Tibial artery (tissue), 4 donors: ENCODE results near the gene MAP7.

Source experiments
- DNase-seq, 2 donors: peaks; one replicate each; pipeline ENCODE4 v3.0.0-alpha.2; 2019
- H3K27ac ChIP-seq, 2 donors: fragments of 200-600 bp; sonication (generic) in 1 of 2; 1 replicate in 1 of 2; 2 replicates in 1 of 2; pipeline ENCODE4 v1.5.1; 2018 to 2019; ENCODE audit warnings: mild to moderate bottlenecking in 1 of 2
- H3K27me3 ChIP-seq, 2 donors: fragments of 200-600 bp; sonication (generic) in 1 of 2; one replicate each; pipeline versions ENCODE4 v1.5.1 to v1.6.0; 2016 to 2019
- H3K36me3 ChIP-seq, 3 donors: fragments of 200-600 bp; sonication (generic) in 2 of 3; one replicate each; pipeline ENCODE4 v1.5.1; 2016 to 2019; ENCODE audit warnings: mild to moderate bottlenecking in 2 of 3
- H3K4me1 ChIP-seq, 4 donors: fragments of 200-600 bp; sonication (generic) in 2 of 4; 1 replicate in 3 of 4; 2 replicates in 1 of 4; pipeline ENCODE4 v1.5.1; 2016 to 2019
- H3K4me3 ChIP-seq, 2 donors: fragments of 200-600 bp; sonication (generic) in 1 of 2; 1 replicate in 1 of 2; 2 replicates in 1 of 2; pipeline ENCODE4 v1.5.1; 2018 to 2019; ENCODE audit warnings: mild to moderate bottlenecking in 2 of 2
- H3K9me3 ChIP-seq, 3 donors: fragments of 200-600 bp; sonication (generic) in 1 of 3; one replicate each; pipeline ENCODE4 v1.5.1; 2016 to 2019
- intact Hi-C: fragments of 100-400 bp; cut with DNase I; formaldehyde crosslinking; loops from one replicate; pipeline ENCODE4 v1.15.0; 2023; ENCODE audit warnings: low total_unique reads
- TF ChIP-seq, protein P1 (sequence below), 2 experiments: fragments of 200-600 bp in 1 of 2; fragments of 450-650 bp in 1 of 2; IDR thresholded peaks; one replicate each; pipeline ENCODE4 v1.5.1; 2017 to 2019; ENCODE audit warnings: antibody characterized with exemption in 2 of 2, mild to moderate bottlenecking in 1 of 2, moderate library complexity in 1 of 2

The MAP7 gene

DNA sequence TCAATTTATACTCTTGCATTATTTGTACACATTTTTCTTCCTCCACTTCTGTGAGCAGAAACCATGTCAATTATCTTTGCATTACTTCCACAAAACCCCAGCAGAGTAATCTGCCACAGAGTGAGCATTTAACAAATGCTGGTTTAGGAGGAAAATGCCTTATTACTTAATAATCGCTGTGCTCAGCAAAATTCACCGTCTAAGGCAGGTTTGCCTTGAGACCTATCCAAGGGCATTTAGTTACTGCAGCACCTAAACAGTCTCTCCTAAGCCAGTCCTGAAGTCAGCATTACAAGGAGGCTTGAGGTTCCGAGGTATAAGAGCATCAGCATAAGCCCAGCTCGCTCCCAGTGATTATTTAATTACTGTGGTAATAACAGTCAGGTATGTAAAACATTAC, 28.3 kb downstream of the MAP7 start:
- Histone ChIP-seq H3K4me3 (no peak overlapping the region), H3K4me1 (peaks cover 0 to 6% (median 3%) of the 10 kb centered on the region in 4 donors), H3K27me3 (no peaks in the 10 kb centered on the region), H3K9me3 (no peaks in the 10 kb centered on the region), H3K36me3 (no peaks in the 10 kb centered on the region), H3K27ac (no peak overlapping the region)
- DNase-seq = no peak
- TF ChIP-seq, protein P1, sequence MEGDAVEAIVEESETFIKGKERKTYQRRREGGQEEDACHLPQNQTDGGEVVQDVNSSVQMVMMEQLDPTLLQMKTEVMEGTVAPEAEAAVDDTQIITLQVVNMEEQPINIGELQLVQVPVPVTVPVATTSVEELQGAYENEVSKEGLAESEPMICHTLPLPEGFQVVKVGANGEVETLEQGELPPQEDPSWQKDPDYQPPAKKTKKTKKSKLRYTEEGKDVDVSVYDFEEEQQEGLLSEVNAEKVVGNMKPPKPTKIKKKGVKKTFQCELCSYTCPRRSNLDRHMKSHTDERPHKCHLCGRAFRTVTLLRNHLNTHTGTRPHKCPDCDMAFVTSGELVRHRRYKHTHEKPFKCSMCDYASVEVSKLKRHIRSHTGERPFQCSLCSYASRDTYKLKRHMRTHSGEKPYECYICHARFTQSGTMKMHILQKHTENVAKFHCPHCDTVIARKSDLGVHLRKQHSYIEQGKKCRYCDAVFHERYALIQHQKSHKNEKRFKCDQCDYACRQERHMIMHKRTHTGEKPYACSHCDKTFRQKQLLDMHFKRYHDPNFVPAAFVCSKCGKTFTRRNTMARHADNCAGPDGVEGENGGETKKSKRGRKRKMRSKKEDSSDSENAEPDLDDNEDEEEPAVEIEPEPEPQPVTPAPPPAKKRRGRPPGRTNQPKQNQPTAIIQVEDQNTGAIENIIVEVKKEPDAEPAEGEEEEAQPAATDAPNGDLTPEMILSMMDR (IDR thresholded peaks at IDR 0.05) = no peak
- intact Hi-C loops = no loop called here

DNA sequence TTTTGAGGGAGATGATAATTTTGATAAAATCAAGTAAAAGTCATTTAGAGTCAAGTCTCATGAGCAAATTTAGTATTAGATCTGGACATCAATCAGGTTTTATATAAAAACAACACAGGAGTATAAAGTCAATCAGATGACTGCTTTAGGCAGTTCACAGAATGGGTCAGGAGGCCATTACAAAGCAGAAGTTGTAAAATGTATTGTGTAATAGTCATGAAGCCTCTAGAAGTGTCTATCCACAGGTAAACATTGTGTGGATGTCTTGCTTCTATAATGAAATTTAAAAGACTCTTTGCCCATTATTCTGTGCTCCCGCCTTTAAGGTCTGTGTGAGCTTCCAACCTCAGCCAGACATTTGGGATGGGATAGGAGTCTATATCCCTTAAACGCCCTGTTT, 28.8 kb downstream of the MAP7 start:
- TF ChIP-seq, protein P1 (IDR thresholded peaks at IDR 0.05) = no peak
- Histone ChIP-seq H3K36me3 (no peaks in the 10 kb centered on the region), H3K9me3 (no peaks in the 10 kb centered on the region), H3K27ac (no peak overlapping the region), H3K4me1 (peaks cover 0 to 3% (median 2%) of the 10 kb centered on the region in 4 donors), H3K4me3 (no peak overlapping the region), H3K27me3 (no peaks in the 10 kb centered on the region)
- no peak for DNase-seq
- intact Hi-C loops = no loop called here

DNA sequence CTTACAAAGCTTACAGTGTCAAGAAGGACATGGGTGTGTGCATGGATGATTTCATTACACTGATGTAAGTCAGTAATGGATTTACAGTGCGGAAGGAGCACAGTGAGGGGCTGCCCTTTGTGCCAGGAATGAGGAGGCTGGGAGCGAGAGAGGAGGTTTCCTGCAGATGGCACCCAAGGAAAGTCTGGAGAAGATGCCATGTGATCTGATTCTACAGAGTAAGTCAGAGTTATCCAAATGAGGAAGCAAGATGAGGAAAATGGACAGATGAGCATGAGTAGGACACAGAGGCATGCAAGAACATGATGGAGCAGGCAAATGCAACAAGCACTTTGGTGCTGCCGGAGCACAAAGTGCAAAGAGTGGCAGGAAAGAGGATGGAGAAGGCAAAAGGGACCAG, 29.7 kb downstream of the MAP7 start:
- Histone ChIP-seq H3K9me3 (no peaks in the 10 kb centered on the region), H3K27ac (no peak overlapping the region), H3K36me3 (no peaks in the 10 kb centered on the region), H3K4me1 (no peaks in the 10 kb centered on the region), H3K27me3 (no peaks in the 10 kb centered on the region), H3K4me3 (no peak overlapping the region)
- DNase-seq = no peak
- intact Hi-C loops = no loop called here
- TF ChIP-seq, protein P1 (IDR thresholded peaks at IDR 0.05) = no peak

DNA sequence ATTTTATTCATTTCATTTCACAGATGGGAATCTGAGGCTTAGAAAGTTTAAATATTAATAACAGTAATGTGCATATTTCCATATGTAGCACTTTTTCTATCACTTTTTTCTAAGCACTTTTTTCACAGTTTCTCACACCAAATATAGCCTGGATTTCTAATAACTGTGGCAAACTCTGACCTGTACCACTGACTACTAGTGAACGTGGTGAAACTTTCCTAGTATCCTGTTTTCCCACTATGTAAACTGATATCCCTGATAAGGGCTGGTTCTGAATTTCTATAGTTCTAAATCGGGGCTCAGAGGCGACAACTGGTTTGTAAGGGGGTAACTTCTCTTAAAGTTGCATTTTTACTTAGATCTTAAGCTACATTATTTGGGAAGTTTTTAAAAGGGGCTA, 32.6 kb downstream of the MAP7 start:
- intact Hi-C loops = no loop called here
- H3K27ac ChIP-seq = no peak overlapping the region
- H3K4me3 ChIP-seq = no peak overlapping the region
- TF ChIP-seq, protein P1 (IDR thresholded peaks at IDR 0.05) = no peak
- H3K27me3 ChIP-seq = no peaks in the 10 kb centered on the region
- H3K4me1 ChIP-seq = no peaks in the 10 kb centered on the region
- DNase-seq = no peak
- H3K36me3 ChIP-seq = no peaks in the 10 kb centered on the region
- no peaks in the 10 kb centered on the region for H3K9me3 ChIP-seq

DNA sequence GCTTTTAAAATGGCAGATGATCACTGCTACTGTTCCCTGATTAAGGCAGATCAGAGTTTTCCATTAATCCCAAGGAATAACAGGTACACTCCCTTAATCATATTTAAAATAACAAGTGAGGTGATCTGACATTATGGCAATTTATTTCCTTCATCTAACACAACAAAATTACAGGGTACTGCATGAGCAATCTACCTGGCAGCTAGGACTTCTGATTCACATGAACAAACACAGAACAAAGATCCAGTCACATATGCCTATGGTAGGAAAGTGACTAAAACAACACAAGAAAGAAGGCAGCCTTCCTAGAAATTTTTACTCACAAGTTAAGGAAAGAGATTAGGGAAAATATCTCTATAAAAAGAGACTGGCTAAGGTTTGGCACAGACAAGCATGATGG, 33.2 kb downstream of the MAP7 start:
- Histone ChIP-seq H3K36me3 (no peaks in the 10 kb centered on the region), H3K9me3 (no peaks in the 10 kb centered on the region), H3K4me1 (no peaks in the 10 kb centered on the region), H3K27me3 (no peaks in the 10 kb centered on the region), H3K4me3 (no peak overlapping the region), H3K27ac (no peak overlapping the region)
- TF ChIP-seq, protein P1 (IDR thresholded peaks at IDR 0.05) = no peak
- intact Hi-C loops = no loop called here
- DNase-seq = no peak

DNA sequence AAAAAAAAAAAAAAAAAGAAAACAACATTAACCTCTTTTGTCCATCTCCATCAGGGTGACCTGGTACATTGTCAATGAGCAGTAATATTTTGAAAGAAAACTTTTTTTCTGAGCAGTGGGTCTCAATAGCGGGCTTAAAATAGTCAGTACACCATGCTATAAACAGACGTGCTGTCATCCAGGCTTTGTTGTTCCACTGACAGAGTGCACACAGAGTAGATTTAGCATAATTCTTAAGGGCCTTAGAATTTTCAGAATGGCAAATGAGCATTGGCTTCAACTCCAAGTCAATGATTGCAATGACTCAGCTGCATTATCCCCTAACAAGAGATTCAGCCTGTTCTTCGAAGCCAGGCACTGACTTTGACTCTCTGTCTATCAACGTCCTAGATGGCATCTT, 35.6 kb downstream of the MAP7 start:
- Histone ChIP-seq H3K4me1 (no peaks in the 10 kb centered on the region), H3K36me3 (no peaks in the 10 kb centered on the region), H3K27ac (no peak overlapping the region), H3K27me3 (no peaks in the 10 kb centered on the region), H3K4me3 (no peak overlapping the region), H3K9me3 (no peaks in the 10 kb centered on the region)
- no peak for DNase-seq
- intact Hi-C loops = no loop called here
- TF ChIP-seq, protein P1 (IDR thresholded peaks at IDR 0.05) = no peak
